Measurements from ENCODE around the gene FBXL2.

DNA sequence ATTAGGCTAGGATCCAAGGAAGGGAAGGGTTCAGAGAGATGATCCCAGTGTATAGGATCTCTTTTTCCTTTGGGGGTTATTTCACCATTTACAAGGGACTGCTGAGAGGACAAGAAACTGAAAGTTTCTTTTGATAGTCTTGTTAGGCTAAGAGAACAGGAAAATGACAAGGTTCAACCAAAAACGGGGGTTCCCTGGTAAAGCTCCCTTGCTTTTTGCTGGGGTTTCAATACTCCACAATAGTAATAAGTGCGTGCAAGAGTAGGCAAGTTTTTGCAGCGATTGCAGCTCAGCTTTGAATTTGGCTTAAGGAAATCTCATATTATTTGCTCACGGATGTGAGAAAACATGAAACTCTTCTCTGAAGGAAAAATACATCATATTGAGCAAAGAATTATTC, 39.8 kb upstream of the FBXL2 start:
- TF ChIP-seq, protein P1, sequence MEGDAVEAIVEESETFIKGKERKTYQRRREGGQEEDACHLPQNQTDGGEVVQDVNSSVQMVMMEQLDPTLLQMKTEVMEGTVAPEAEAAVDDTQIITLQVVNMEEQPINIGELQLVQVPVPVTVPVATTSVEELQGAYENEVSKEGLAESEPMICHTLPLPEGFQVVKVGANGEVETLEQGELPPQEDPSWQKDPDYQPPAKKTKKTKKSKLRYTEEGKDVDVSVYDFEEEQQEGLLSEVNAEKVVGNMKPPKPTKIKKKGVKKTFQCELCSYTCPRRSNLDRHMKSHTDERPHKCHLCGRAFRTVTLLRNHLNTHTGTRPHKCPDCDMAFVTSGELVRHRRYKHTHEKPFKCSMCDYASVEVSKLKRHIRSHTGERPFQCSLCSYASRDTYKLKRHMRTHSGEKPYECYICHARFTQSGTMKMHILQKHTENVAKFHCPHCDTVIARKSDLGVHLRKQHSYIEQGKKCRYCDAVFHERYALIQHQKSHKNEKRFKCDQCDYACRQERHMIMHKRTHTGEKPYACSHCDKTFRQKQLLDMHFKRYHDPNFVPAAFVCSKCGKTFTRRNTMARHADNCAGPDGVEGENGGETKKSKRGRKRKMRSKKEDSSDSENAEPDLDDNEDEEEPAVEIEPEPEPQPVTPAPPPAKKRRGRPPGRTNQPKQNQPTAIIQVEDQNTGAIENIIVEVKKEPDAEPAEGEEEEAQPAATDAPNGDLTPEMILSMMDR (conservative IDR thresholded peaks at IDR 0.05 in 1 of 2, IDR thresholded peaks at IDR 0.05 in 1 of 2; ENCODE audit: extremely low read depth in 1 of 2, insufficient read depth in 1 of 2, low read depth in 1 of 2, low read length in 2 of 2): no peak
- no peak for TF ChIP-seq EZH2 (IDR thresholded peaks at IDR 0.05; ENCODE audit: borderline replicate concordance, low read length)
